DOHH2 (cell line): Measurements from ENCODE around the gene SRRM2.

ENCODE experiments used
- H3F3A ChIP-seq: fragments of 200-600 bp; sonication (generic), shearing (Covaris generic); 2 replicates; pipeline ENCODE4 v1.6.0; 2016; ENCODE audit warnings: antibody characterized with exemption, mild to moderate bottlenecking; ENCODE audit not compliant: control insufficient read depth, insufficient read depth
- H3K27ac ChIP-seq: fragments of 200-600 bp; sonication (generic); 2 replicates; pipeline ENCODE4 v1.5.1; 2014; ENCODE audit warnings: low read depth, mild to moderate bottlenecking, low read length, moderate library complexity
- H3K27me3 ChIP-seq: fragments of 200-600 bp; sonication (generic); 2 replicates; pipeline ENCODE4 v1.6.1; 2014; ENCODE audit warnings: mild to moderate bottlenecking, low read length, mixed read lengths; ENCODE audit not compliant: control insufficient read depth
- H3K36me3 ChIP-seq: fragments of 200-600 bp; sonication (generic); 2 replicates; pipeline ENCODE4 v1.6.1; 2014; ENCODE audit warnings: mild to moderate bottlenecking, low read length, moderate library complexity, mixed read lengths; ENCODE audit not compliant: control insufficient read depth
- H3K4me1 ChIP-seq: fragments of 200-600 bp; sonication (generic); 2 replicates; pipeline ENCODE4 v1.6.1; 2014; ENCODE audit warnings: mild to moderate bottlenecking, low read length, mixed read lengths; ENCODE audit not compliant: control insufficient read depth
- H3K4me2 ChIP-seq: fragments of 200-600 bp; sonication (generic); 2 replicates; pipeline ENCODE4 v1.6.0; 2014; ENCODE audit warnings: mild to moderate bottlenecking, low read length, moderate library complexity
- H3K4me3 ChIP-seq: fragments of 200-600 bp; sonication (generic); 2 replicates; pipeline ENCODE4 v1.5.1; 2014; ENCODE audit warnings: mild to moderate bottlenecking, low read length, mixed read lengths
- H3K79me2 ChIP-seq: fragments of 200-600 bp; sonication (generic); 2 replicates; pipeline ENCODE4 v1.6.1; 2014; ENCODE audit warnings: mild to moderate bottlenecking, low read length, mixed read lengths; ENCODE audit not compliant: control insufficient read depth
- H3K9me2 ChIP-seq: fragments of 200-600 bp; sonication (generic); replicated peaks from 2 replicates; pipeline ENCODE4 v1.6.1; 2014; ENCODE audit warnings: mild to moderate bottlenecking, low read length, mixed read lengths; ENCODE audit not compliant: control insufficient read depth
- H3K9me3 ChIP-seq: fragments of 200-600 bp; sonication (generic); 2 replicates; pipeline ENCODE4 v1.6.1; 2014; ENCODE audit warnings: antibody characterized with exemption, low read length, mixed read lengths; ENCODE audit not compliant: control insufficient read depth, insufficient read depth
- H4K20me1 ChIP-seq: fragments of 200-600 bp; sonication (generic); 2 replicates; pipeline ENCODE4 v1.6.0; 2014; ENCODE audit warnings: low read depth, mild to moderate bottlenecking, antibody characterized with exemption, low read length, moderate library complexity; ENCODE audit not compliant: control insufficient read depth, insufficient read depth
- CTCF ChIP-seq: fragments of 200-600 bp; sonication (generic); IDR thresholded peaks from one replicate; pipeline ENCODE4 v1.5.1; 2014; ENCODE audit warnings: antibody characterized with exemption, mild to moderate bottlenecking, low read depth, low read length; ENCODE audit not compliant: poor library complexity, severe bottlenecking
- EZH2phosphoT487 ChIP-seq: fragments of 200-600 bp; sonication (generic); IDR thresholded peaks from 2 replicates; pipeline ENCODE4 v1.6.1; 2017; ENCODE audit warnings: borderline replicate concordance, mild to moderate bottlenecking, antibody characterized with exemption, low read length, moderate library complexity, mixed read lengths

SRRM2 gene

GRCh38 chr16:2769675-2770056 is 17.2 kb downstream of the SRRM2 start:
- peaks cover 35% of the 10 kb centered on the region for H3F3A ChIP-seq
- H3K4me2 ChIP-seq: no peak overlapping the region
- no peak for TF ChIP-seq CTCF

GRCh38 chr16:2770057-2770951 is 17.9 kb downstream of the SRRM2 start:
- H3K27me3 ChIP-seq: no peaks in the 10 kb centered on the region
- no peak overlapping the region for H3K4me2 ChIP-seq
- no peak overlapping the region for H3K27ac ChIP-seq
- peaks cover 38% of the 10 kb centered on the region for H3F3A ChIP-seq
- H3K4me3 ChIP-seq: no peak overlapping the region
- peaks cover 99% of the 10 kb centered on the region for H3K36me3 ChIP-seq
- H3K9me3 ChIP-seq: no peaks in the 10 kb centered on the region
- H4K20me1 ChIP-seq: no peaks in the 10 kb centered on the region
- peaks cover 2% of the 10 kb centered on the region for H3K4me1 ChIP-seq
- H3K79me2 ChIP-seq: peaks cover 56% of the 10 kb centered on the region
- TF ChIP-seq EZH2phosphoT487 (no peak), CTCF (peak; percentile 41)
- no peaks in the 10 kb centered on the region for H3K9me2 ChIP-seq

More at GRCh38 chr16:2769675-2770056, 17.2 kb downstream of the SRRM2 start:
- H3K9me2 ChIP-seq: no peaks in the 10 kb centered on the region
- H3K27ac ChIP-seq: no peak overlapping the region
- H3K79me2 ChIP-seq: peaks cover 56% of the 10 kb centered on the region
- H3K4me3 ChIP-seq: no peak overlapping the region
- no peaks in the 10 kb centered on the region for H3K4me1 ChIP-seq
- no peaks in the 10 kb centered on the region for H3K9me3 ChIP-seq
- H4K20me1 ChIP-seq: 0 out of 2 replicates have a peak, but pooled peaks cover under 1% of the 10 kb centered on the region
- no peaks in the 10 kb centered on the region for H3K27me3 ChIP-seq
- H3K36me3 ChIP-seq: peaks cover 99% of the 10 kb centered on the region

GRCh38 chr16:2771496-2772402 is 19.3 kb downstream of the SRRM2 start:
- Histone ChIP-seq H3K27ac (no peak overlapping the region), H4K20me1 (no peaks in the 10 kb centered on the region), H3K36me3 (peaks cover 93% of the 10 kb centered on the region), H3K9me3 (no peaks in the 10 kb centered on the region), H3K4me1 (peaks cover 10% of the 10 kb centered on the region), H3K79me2 (peaks cover 56% of the 10 kb centered on the region), H3K9me2 (no peaks in the 10 kb centered on the region), H3K4me3 (no peak overlapping the region), H3K27me3 (no peaks in the 10 kb centered on the region), H3K4me2 (no peak overlapping the region), H3F3A (peaks cover 38% of the 10 kb centered on the region)
- no peak for TF ChIP-seq CTCF
- no peak for TF ChIP-seq EZH2phosphoT487
